ENCODE data around the gene CHEK2. TPM values are rescaled to one million over a fixed set of nuclear protein-coding genes. Genes with fewer than 3 reads are reported as not detected.

Gene CHEK2
- total and polyA plus RNA-seq, 10 of the 15 experiments (the other 5 are each of a cell fraction or from before 2014, with no cell fraction given) = 15.7 to 59.7 (median 22.7) TPM

DNA sequence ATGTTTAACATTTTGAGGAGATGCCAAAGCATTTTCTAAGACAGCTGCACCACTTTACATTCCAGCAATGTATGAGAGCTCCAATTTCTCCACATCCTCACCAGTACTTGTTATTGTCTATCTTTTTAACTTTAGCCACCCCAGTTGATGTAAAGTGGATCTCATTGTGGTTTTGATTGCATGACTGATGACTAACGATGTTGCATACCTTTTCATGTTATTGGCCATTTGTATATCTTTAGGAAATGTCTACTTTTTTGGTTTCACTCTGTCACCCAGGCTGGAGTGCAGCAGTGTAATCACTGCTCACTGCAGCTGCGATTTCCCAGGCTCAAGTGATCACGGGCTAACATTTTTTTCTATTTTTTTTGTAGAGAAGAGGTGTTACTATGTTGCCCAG is 70.9 kb downstream of the CHEK2 start:
- POLR2A ChIA-PET = no interaction called here
- BruUV-seq (replicated peaks) = no TSS peak
- TF ChIP-seq ESRRA (IDR thresholded peaks at IDR 0.05; ENCODE audit: low read length) (no peak), RUNX3 (IDR thresholded peaks at IDR 0.05; ENCODE audit: low read length) (peak; percentile 15; the same call in 1 of the 2 replicates), IRF4 (IDR thresholded peaks at IDR 0.05; ENCODE audit: low read depth, low read length) (no peak), PAX8 (IDR thresholded peaks at IDR 0.05) (no peak), SIX5 (IDR thresholded peaks at IDR 0.05; ENCODE audit: low read depth, low read length, severe bottlenecking) (no peak), ZNF622 (IDR thresholded peaks at IDR 0.05) (no peak)
- TF ChIP-seq, protein P1, sequence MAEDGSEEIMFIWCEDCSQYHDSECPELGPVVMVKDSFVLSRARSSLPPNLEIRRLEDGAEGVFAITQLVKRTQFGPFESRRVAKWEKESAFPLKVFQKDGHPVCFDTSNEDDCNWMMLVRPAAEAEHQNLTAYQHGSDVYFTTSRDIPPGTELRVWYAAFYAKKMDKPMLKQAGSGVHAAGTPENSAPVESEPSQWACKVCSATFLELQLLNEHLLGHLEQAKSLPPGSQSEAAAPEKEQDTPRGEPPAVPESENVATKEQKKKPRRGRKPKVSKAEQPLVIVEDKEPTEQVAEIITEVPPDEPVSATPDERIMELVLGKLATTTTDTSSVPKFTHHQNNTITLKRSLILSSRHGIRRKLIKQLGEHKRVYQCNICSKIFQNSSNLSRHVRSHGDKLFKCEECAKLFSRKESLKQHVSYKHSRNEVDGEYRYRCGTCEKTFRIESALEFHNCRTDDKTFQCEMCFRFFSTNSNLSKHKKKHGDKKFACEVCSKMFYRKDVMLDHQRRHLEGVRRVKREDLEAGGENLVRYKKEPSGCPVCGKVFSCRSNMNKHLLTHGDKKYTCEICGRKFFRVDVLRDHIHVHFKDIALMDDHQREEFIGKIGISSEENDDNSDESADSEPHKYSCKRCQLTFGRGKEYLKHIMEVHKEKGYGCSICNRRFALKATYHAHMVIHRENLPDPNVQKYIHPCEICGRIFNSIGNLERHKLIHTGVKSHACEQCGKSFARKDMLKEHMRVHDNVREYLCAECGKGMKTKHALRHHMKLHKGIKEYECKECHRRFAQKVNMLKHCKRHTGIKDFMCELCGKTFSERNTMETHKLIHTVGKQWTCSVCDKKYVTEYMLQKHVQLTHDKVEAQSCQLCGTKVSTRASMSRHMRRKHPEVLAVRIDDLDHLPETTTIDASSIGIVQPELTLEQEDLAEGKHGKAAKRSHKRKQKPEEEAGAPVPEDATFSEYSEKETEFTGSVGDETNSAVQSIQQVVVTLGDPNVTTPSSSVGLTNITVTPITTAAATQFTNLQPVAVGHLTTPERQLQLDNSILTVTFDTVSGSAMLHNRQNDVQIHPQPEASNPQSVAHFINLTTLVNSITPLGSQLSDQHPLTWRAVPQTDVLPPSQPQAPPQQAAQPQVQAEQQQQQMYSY (CRISPR knock-in tag; IDR thresholded peaks at IDR 0.05) = no peak

More for the DNA sequence above, 70.9 kb downstream of the CHEK2 start:
- Histone ChIP-seq H3K27ac (ENCODE audit: control insufficient read depth, insufficient read depth) (no peak overlapping the region), H2AFZ (ENCODE audit: control insufficient read depth, low read depth, low read length) (no peak overlapping the region), H3K4me3 (no peak overlapping the region), H3K79me2 (ENCODE audit: control insufficient read depth, insufficient read depth, low read length) (no peaks in the 10 kb centered on the region), H3K4me1 (ENCODE audit: control insufficient read depth, insufficient read depth, low read length) (peaks cover 3% of the 10 kb centered on the region; the same call in 1 of the 2 replicates), H3K4me2 (ENCODE audit: control insufficient read depth, insufficient read depth) (no peak overlapping the region), H3K27me3 (replicated peaks in 1 of 2; ENCODE audit: control insufficient read depth in 2 of 2, insufficient read depth in 2 of 2, low read length in 1 of 2) (peaks cover 0 to 3% of the 10 kb centered on the region in 2 experiments; a peak in 1 of 4 replicates), H3K9ac (ENCODE audit: control insufficient read depth, insufficient read depth, low read length) (no peak overlapping the region), H4K20me1 (ENCODE audit: control insufficient read depth, insufficient read depth) (no peaks in the 10 kb centered on the region), H3K36me3 (ENCODE audit: control insufficient read depth in 2 of 2, insufficient read depth in 2 of 2, low read length in 1 of 2) (no peaks in the 10 kb centered on the region), H3K9me3 (replicated peaks; ENCODE audit: control insufficient read depth, insufficient read depth, low read length) (no peaks in the 10 kb centered on the region; the same call in 1 of the 3 replicates)
- RAD21 ChIA-PET (ENCODE audit: unreplicated experiment) = no interaction called here
- SMC1A ChIA-PET (ENCODE audit: uncharacterized antibody, unreplicated experiment) = no interaction called here
- intact Hi-C loops (cut with micrococcal nuclease; ENCODE audit: unreplicated experiment) = loop anchor here (10.0 kb wide), 2 partner anchors 124 to 154 kb away; no protein-coding TSS in a partner anchor
- CTCF ChIA-PET = no interaction called here
- DNase-seq (ENCODE audit: low read depth, low spot score) = no peak
- WGBS (ENCODE audit: insufficient coverage, insufficient replicate concordance, low lambda C conversion rate, missing lambda C conversion rate) = 54% methylated on average over 3 of the region's 3 CpGs
- FAIRE-seq = no peak
- no peak for ATAC-seq
- in situ Hi-C loops (cut with MboI) = no loop called here

Measured in GM12878 (cell line).